GM18870 (cell line): ENCODE measurements around the gene TCEA2.

Experiments
- ATAC-seq: cut with Tn5 transposase; IDR thresholded peaks from one replicate; pipeline ENCODE4 v1.9.1; 2021; ENCODE audit warnings: moderate library complexity; ENCODE audit not compliant: unreplicated experiment

The TCEA2 gene

GRCh38 chr20:64090165-64090564 is 27.2 kb downstream of the TCEA2 start:
- no peak for ATAC-seq

- ATAC-seq: no peak
These were observed 28.3 kb downstream of the TCEA2 start for GRCh38 chr20:64091340-64091739.

GRCh38 chr20:64091770-64092169 is 28.8 kb downstream of the TCEA2 start:
- ATAC-seq: no peak

GRCh38 chr20:64092258-64093012 is 29.4 kb downstream of the TCEA2 start:
- no peak for ATAC-seq

GRCh38 chr20:64093013-64093503 is 30.1 kb downstream of the TCEA2 start:
- ATAC-seq: no peak

GRCh38 chr20:64095455-64095854 is 32.5 kb downstream of the TCEA2 start:
- ATAC-seq: no peak

- no peak for ATAC-seq
These were observed 32.9 kb downstream of the TCEA2 start for GRCh38 chr20:64095927-64096326.

- ATAC-seq: no peak
These were observed 33.5 kb downstream of the TCEA2 start for GRCh38 chr20:64096535-64096934.

- no peak for ATAC-seq
These were observed 35.5 kb downstream of the TCEA2 start for GRCh38 chr20:64098471-64099013.

- ATAC-seq: no peak
These were observed 36.2 kb downstream of the TCEA2 start for GRCh38 chr20:64099086-64099786.

GRCh38 chr20:64099880-64100565 is 37.0 kb downstream of the TCEA2 start:
- no peak for ATAC-seq

- no peak for ATAC-seq
These were observed 37.5 kb downstream of the TCEA2 start for GRCh38 chr20:64100566-64100888.

- ATAC-seq: no peak
These were observed 38.1 kb downstream of the TCEA2 start for GRCh38 chr20:64100946-64101688.

GRCh38 chr20:64101731-64102621 is 39.0 kb downstream of the TCEA2 start:
- no peak for ATAC-seq

- no peak for ATAC-seq
These were observed 39.8 kb downstream of the TCEA2 start for GRCh38 chr20:64102647-64103354.

- ATAC-seq: no peak
These were observed 41.1 kb downstream of the TCEA2 start for GRCh38 chr20:64103871-64104666.

GRCh38 chr20:64104667-64105451 is 41.9 kb downstream of the TCEA2 start:
- no peak for ATAC-seq
